NCI-H2227 (cell line): Measurements from ENCODE around the gene SNX24.
"Not testable (repeated sequence)": the region's sequence is repeated elsewhere in the genome, so short reads cannot be mapped to it uniquely, and the experiment has no call there.

Experiments
- DNase-seq: peaks from one replicate; lab custom pipeline; 2025; ENCODE audit not compliant: unreplicated experiment; lab: John Stamatoyannopoulos, UW

Gene SNX24

GRCh38 chr5:122959740-122960445 is 114.5 kb downstream of the SNX24 start:
- no peak for DNase-seq

- no peak for DNase-seq
Observed at GRCh38 chr5:122963305-122963704, 117.9 kb downstream of the SNX24 start.

- peak; percentile 32 for DNase-seq
Observed at GRCh38 chr5:122965111-122965510, 119.7 kb downstream of the SNX24 start.

GRCh38 chr5:122967085-122967484 is 121.7 kb downstream of the SNX24 start:
- DNase-seq, result no peak

GRCh38 chr5:122967625-122968024 is 122.2 kb downstream of the SNX24 start:
- no peak for DNase-seq

- DNase-seq, result not testable (repeated sequence)
Observed at GRCh38 chr5:122968056-122968455, 122.6 kb downstream of the SNX24 start.

GRCh38 chr5:122971333-122971732 is 125.9 kb downstream of the SNX24 start:
- no peak for DNase-seq

GRCh38 chr5:122972877-122973276 is 127.5 kb downstream of the SNX24 start:
- no peak for DNase-seq

- not testable (repeated sequence) for DNase-seq
Observed at GRCh38 chr5:122973759-122974158, 128.3 kb downstream of the SNX24 start.

- not testable (repeated sequence) for DNase-seq
Observed at GRCh38 chr5:122974251-122974650, 128.8 kb downstream of the SNX24 start.

GRCh38 chr5:122977319-122977718 is 131.9 kb downstream of the SNX24 start:
- DNase-seq, result no peak

GRCh38 chr5:122978068-122978467 is 132.7 kb downstream of the SNX24 start:
- no peak for DNase-seq

- no peak for DNase-seq
Observed at GRCh38 chr5:122978644-122979297, 133.4 kb downstream of the SNX24 start.

- no peak for DNase-seq
Observed at GRCh38 chr5:122981846-122982245, 136.4 kb downstream of the SNX24 start.

GRCh38 chr5:122982376-122982775 is 137.0 kb downstream of the SNX24 start:
- no peak for DNase-seq

- no peak for DNase-seq
Observed at GRCh38 chr5:122984425-122984824, 139.0 kb downstream of the SNX24 start.

GRCh38 chr5:122985006-122985700 is 139.7 kb downstream of the SNX24 start:
- no peak for DNase-seq

- no peak for DNase-seq
Observed at GRCh38 chr5:122985954-122986721, 140.7 kb downstream of the SNX24 start.

GRCh38 chr5:122996091-122996490 is 150.7 kb downstream of the SNX24 start:
- no peak for DNase-seq

GRCh38 chr5:122997294-122997693 is 151.9 kb downstream of the SNX24 start:
- DNase-seq, result no peak

GRCh38 chr5:122999947-123000563 is 154.6 kb downstream of the SNX24 start:
- peak; percentile 36 for DNase-seq
